SK-N-SH treated with all-trans-retinoic acid at 6 μM for 48 hours (cell line): Measurements from ENCODE around the gene FEZF1.

Source experiments
- ESRRG ChIP-seq: fragments of 250-450 bp; sonication (Bioruptor Pico); IDR thresholded peaks from 2 replicates; pipeline ENCODE4 v1.6.1; 2021; ENCODE audit warnings: mild to moderate bottlenecking
- OSR1 ChIP-seq: fragments of 250-450 bp; sonication (Bioruptor Pico); IDR thresholded peaks from 2 replicates; pipeline ENCODE4 v1.8.0; 2022; ENCODE audit warnings: moderate library complexity, mild to moderate bottlenecking, inconsistent platforms
- PPARA ChIP-seq: fragments of 250-450 bp; sonication (Bioruptor Pico); IDR thresholded peaks from 2 replicates; pipeline ENCODE4 v1.5.0; 2020; ENCODE audit warnings: mild to moderate bottlenecking, borderline replicate concordance
- SNAI2 ChIP-seq: fragments of 250-450 bp; sonication (Bioruptor Pico); IDR thresholded peaks from 2 replicates; pipeline ENCODE4 v1.5.0; 2020; ENCODE audit warnings: mild to moderate bottlenecking, moderate library complexity
- TCF4 ChIP-seq: fragments of 250-450 bp; sonication (Bioruptor Pico); IDR thresholded peaks from 2 replicates; pipeline ENCODE4 v1.8.0; 2021; ENCODE audit warnings: mild to moderate bottlenecking, moderate library complexity, borderline replicate concordance
- TOX ChIP-seq: fragments of 250-450 bp; sonication (Bioruptor Pico); IDR thresholded peaks from 2 replicates; pipeline ENCODE4 v1.8.0; 2021; ENCODE audit warnings: mild to moderate bottlenecking, moderate library complexity, borderline replicate concordance
- ZFP3 ChIP-seq: fragments of 250-450 bp; sonication (Bioruptor Pico); IDR thresholded peaks from 2 replicates; pipeline ENCODE4 v1.5.0; 2020; ENCODE audit warnings: mild to moderate bottlenecking, moderate library complexity
- ZNF565 ChIP-seq: fragments of 450-650 bp; formaldehyde crosslinking; conservative IDR thresholded peaks from 2 replicates; pipeline ENCODE4 v1.5.0; 2020; ENCODE audit warnings: low read depth, mild to moderate bottlenecking, moderate library complexity
- TF ChIP-seq, protein P1 (sequence below): fragments of 250-450 bp; sonication (Bioruptor Pico); IDR thresholded peaks from 2 replicates; pipeline ENCODE4 v1.8.0; 2020; ENCODE audit warnings: mild to moderate bottlenecking, moderate library complexity, borderline replicate concordance
- TF ChIP-seq, protein P2 (sequence below): fragments of 250-450 bp; sonication (Bioruptor Pico); IDR thresholded peaks from 2 replicates; pipeline ENCODE4 v1.8.0; 2021; ENCODE audit warnings: low read depth, mild to moderate bottlenecking, moderate library complexity, borderline replicate concordance
- TF ChIP-seq, protein P3 (sequence below): fragments of 250-450 bp; sonication (Bioruptor Pico); IDR thresholded peaks from 2 replicates; pipeline ENCODE4 v1.5.1; 2020; ENCODE audit warnings: low read depth, mild to moderate bottlenecking, moderate library complexity
- TF ChIP-seq, protein P4 (sequence below): fragments of 250-450 bp; sonication (Bioruptor Pico); IDR thresholded peaks from 2 replicates; pipeline ENCODE4 v1.5.1; 2021; ENCODE audit warnings: mild to moderate bottlenecking, moderate library complexity
- TF ChIP-seq, protein P5 (sequence below): fragments of 250-450 bp; sonication (Bioruptor Pico); IDR thresholded peaks from 2 replicates; pipeline ENCODE4 v1.5.0; 2020; ENCODE audit warnings: mild to moderate bottlenecking, moderate library complexity

DNA sequence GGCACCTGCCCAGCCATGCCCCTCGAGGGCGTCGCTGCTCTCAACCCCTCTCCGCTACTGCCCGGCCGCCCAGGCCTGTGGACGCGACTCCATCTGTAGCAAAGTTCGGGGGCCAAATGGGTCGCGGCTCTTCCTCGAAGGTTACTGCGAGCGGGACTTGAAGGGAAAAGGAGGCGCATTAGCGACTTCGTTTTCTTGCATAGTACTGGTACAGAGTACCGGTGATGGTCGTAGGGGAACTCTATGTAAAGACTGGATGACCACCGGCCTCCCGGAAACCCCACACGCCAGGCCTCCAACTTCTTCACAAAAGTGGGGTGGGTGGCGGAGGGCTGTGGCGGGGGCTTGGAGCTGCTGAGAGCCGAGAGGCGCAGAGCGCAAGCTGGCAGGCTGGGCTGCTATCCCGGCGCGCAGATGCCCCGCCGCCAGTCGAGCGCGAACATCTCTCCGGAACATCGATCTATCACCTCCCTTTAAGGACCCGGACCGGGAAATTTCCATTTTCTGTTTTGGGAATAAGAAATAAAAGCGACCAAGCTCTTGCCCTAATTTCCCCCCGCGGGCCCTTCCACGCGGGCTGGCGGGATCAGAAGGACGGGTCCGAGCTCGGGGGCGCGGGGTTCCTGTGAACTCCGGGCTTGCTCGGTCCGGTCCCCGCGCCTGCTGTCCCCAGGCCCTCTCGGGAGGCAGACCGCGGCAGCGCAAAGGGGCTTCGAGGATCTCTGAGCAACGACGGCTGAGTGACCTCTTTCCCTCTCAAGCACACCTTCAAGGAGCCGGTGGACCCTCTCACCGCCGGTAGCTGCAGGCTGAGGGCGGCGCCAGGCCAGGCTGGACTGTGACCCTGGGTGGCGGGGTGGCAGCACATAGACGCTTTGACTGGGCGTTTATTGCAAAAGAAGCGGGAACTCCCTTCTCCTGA is 12.2 kb upstream of the FEZF1 start:
- TF ChIP-seq, protein P1, sequence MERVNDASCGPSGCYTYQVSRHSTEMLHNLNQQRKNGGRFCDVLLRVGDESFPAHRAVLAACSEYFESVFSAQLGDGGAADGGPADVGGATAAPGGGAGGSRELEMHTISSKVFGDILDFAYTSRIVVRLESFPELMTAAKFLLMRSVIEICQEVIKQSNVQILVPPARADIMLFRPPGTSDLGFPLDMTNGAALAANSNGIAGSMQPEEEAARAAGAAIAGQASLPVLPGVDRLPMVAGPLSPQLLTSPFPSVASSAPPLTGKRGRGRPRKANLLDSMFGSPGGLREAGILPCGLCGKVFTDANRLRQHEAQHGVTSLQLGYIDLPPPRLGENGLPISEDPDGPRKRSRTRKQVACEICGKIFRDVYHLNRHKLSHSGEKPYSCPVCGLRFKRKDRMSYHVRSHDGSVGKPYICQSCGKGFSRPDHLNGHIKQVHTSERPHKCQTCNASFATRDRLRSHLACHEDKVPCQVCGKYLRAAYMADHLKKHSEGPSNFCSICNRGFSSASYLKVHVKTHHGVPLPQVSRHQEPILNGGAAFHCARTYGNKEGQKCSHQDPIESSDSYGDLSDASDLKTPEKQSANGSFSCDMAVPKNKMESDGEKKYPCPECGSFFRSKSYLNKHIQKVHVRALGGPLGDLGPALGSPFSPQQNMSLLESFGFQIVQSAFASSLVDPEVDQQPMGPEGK, result no peak
- TF ChIP-seq, protein P2, sequence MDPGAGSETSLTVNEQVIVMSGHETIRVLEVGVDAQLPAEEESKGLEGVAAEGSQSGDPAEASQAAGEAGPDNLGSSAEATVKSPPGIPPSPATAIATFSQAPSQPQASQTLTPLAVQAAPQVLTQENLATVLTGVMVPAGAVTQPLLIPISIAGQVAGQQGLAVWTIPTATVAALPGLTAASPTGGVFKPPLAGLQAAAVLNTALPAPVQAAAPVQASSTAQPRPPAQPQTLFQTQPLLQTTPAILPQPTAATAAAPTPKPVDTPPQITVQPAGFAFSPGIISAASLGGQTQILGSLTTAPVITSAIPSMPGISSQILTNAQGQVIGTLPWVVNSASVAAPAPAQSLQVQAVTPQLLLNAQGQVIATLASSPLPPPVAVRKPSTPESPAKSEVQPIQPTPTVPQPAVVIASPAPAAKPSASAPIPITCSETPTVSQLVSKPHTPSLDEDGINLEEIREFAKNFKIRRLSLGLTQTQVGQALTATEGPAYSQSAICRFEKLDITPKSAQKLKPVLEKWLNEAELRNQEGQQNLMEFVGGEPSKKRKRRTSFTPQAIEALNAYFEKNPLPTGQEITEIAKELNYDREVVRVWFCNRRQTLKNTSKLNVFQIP (CRISPR knock-in tag), result no peak
- TF ChIP-seq TCF4 (CRISPR knock-in tag), result no peak
- TF ChIP-seq SNAI2 (CRISPR knock-in tag), result no peak
- TF ChIP-seq ESRRG (CRISPR knock-in tag), result no peak
- TF ChIP-seq, protein P3, sequence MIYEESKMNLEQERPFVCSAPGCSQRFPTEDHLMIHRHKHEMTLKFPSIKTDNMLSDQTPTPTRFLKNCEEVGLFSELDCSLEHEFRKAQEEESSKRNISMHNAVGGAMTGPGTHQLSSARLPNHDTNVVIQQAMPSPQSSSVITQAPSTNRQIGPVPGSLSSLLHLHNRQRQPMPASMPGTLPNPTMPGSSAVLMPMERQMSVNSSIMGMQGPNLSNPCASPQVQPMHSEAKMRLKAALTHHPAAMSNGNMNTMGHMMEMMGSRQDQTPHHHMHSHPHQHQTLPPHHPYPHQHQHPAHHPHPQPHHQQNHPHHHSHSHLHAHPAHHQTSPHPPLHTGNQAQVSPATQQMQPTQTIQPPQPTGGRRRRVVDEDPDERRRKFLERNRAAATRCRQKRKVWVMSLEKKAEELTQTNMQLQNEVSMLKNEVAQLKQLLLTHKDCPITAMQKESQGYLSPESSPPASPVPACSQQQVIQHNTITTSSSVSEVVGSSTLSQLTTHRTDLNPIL, result no peak
- TF ChIP-seq TOX, result no peak
- no peak for TF ChIP-seq OSR1 (CRISPR knock-in tag)
- no peak for TF ChIP-seq ZFP3 (CRISPR knock-in tag)
- TF ChIP-seq, protein P4, sequence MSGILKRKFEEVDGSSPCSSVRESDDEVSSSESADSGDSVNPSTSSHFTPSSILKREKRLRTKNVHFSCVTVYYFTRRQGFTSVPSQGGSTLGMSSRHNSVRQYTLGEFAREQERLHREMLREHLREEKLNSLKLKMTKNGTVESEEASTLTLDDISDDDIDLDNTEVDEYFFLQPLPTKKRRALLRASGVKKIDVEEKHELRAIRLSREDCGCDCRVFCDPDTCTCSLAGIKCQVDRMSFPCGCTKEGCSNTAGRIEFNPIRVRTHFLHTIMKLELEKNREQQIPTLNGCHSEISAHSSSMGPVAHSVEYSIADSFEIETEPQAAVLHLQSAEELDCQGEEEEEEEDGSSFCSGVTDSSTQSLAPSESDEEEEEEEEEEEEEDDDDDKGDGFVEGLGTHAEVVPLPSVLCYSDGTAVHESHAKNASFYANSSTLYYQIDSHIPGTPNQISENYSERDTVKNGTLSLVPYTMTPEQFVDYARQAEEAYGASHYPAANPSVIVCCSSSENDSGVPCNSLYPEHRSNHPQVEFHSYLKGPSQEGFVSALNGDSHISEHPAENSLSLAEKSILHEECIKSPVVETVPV (CRISPR knock-in tag), result no peak
- TF ChIP-seq, protein P5, sequence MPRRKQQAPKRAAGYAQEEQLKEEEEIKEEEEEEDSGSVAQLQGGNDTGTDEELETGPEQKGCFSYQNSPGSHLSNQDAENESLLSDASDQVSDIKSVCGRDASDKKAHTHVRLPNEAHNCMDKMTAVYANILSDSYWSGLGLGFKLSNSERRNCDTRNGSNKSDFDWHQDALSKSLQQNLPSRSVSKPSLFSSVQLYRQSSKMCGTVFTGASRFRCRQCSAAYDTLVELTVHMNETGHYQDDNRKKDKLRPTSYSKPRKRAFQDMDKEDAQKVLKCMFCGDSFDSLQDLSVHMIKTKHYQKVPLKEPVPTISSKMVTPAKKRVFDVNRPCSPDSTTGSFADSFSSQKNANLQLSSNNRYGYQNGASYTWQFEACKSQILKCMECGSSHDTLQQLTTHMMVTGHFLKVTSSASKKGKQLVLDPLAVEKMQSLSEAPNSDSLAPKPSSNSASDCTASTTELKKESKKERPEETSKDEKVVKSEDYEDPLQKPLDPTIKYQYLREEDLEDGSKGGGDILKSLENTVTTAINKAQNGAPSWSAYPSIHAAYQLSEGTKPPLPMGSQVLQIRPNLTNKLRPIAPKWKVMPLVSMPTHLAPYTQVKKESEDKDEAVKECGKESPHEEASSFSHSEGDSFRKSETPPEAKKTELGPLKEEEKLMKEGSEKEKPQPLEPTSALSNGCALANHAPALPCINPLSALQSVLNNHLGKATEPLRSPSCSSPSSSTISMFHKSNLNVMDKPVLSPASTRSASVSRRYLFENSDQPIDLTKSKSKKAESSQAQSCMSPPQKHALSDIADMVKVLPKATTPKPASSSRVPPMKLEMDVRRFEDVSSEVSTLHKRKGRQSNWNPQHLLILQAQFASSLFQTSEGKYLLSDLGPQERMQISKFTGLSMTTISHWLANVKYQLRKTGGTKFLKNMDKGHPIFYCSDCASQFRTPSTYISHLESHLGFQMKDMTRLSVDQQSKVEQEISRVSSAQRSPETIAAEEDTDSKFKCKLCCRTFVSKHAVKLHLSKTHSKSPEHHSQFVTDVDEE (CRISPR knock-in tag), result no peak
- TF ChIP-seq PPARA (CRISPR knock-in tag), result no peak
- TF ChIP-seq ZNF565 (CRISPR knock-in tag), result no peak
